ENCODE measurements around the gene TMEM175. TPM values are rescaled to one million over a fixed set of nuclear protein-coding genes. Genes with fewer than 3 reads are reported as not detected.

TMEM175 gene
- total and polyA plus RNA-seq, 2 of the 4 experiments (the other 2 are of a cell fraction) = 7.7 to 41.9 TPM

DNA sequence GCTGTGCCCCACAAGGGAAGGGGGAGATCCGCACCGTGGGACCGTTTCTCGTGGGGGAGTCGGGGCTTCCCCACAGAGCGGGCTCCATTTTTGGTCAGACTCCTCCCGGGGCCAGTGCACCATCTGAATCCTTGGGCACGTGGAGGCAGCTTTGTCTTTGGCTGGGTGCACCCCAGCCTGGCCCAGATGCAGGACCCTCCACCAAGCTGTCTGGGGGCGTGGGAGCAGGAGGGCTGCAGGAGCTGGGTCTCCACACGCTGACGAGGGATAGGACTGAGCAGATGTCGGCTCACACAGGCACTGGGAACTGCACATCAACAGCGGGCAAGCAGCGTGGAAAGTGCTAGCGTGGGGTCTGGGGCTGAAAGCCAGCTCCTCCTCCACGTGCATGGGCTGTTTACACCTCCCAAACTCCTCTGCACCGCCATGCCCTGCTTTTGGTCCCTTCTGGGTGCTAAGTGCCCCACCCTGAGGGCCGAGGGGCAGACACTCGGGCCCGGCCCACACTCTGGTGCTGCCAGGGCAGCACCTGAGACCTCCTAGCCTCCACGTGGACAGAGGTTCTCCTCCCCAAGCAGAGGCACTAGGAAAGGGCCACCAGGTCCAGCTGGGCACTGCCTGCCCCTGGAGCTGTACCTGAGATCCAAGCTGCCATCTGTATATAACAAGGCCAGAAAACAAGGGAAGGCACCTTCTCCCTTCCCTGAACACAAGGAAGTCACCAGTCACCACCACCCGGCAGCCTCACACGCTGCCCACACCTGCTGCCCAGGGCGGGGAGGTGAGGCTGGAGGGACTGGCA is 27.3 kb downstream of the TMEM175 start:
- no peak overlapping the region for H4K5ac ChIP-seq (ENCODE audit: low read depth, low read length)
- dilution Hi-C loops (cut with HindIII; ENCODE audit: low sequenced_read_pairs, unreplicated experiment) = no loop called here
- H3K14ac ChIP-seq (replicated peaks; ENCODE audit: low read depth, low read length) = no peak overlapping the region
- no peak overlapping the region for H3K9ac ChIP-seq (ENCODE audit: low read depth, low read length)
- no peak overlapping the region for H2BK5ac ChIP-seq (ENCODE audit: low read depth, low read length, poor library complexity, severe bottlenecking)
- no peak overlapping the region for H2AK5ac ChIP-seq (ENCODE audit: low read depth, low read length)
- H4K8ac ChIP-seq (ENCODE audit: low read depth in 2 of 2, low read length in 2 of 2) = no peak overlapping the region
- ATAC-seq (ENCODE audit: low read depth) = no peak
- H3K36me3 ChIP-seq (ENCODE audit: control insufficient read depth, insufficient read depth, low read length) = peaks cover 48% of the 10 kb centered on the region
- no peaks in the 10 kb centered on the region for H3K9me1 ChIP-seq (ENCODE audit: insufficient read depth, low read length)
- no peak overlapping the region for H3K4me2 ChIP-seq (ENCODE audit: low read depth, low read length)
- CTCF ChIA-PET = no interaction called here
- in situ Hi-C loops (cut with MboI; ENCODE audit: low sequenced_read_pairs) = no loop called here
- H2AFZ ChIP-seq (replicated peaks; ENCODE audit: low read length, poor library complexity) = peak overlapping the region; percentile 49
- H4K91ac ChIP-seq (ENCODE audit: insufficient read depth, low read depth, low read length) = no peak overlapping the region
- POLR2A ChIA-PET (ENCODE audit: unreplicated experiment) = no interaction called here
- H3K27me3 ChIP-seq (ENCODE audit: control insufficient read depth, insufficient read depth, low read length) = no peaks in the 10 kb centered on the region
- H2BK120ac ChIP-seq (ENCODE audit: low read depth, low read length) = no peak overlapping the region
- no peak overlapping the region for H2BK15ac ChIP-seq (ENCODE audit: low read depth, low read length)
- H3K79me1 ChIP-seq (ENCODE audit: low read depth in 1 of 2, low read length in 2 of 2) = no peaks in the 10 kb centered on the region
- no peaks in the 10 kb centered on the region for H3K9me3 ChIP-seq (ENCODE audit: control insufficient read depth, insufficient read depth, low read length)
- no peak for DNase-seq
- intact Hi-C loops (cut with micrococcal nuclease) = no loop called here
- H2BK20ac ChIP-seq (ENCODE audit: low read depth, low read length) = no peak overlapping the region
- no peak overlapping the region for H3K23ac ChIP-seq (ENCODE audit: low read depth, low read length)
- H3K56ac ChIP-seq (ENCODE audit: extremely low read depth, insufficient read depth, low read length) = no peak overlapping the region
- TF ChIP-seq CHD1 (IDR thresholded peaks at IDR 0.05; ENCODE audit: low read depth, low read length) (no peak), MAFK (IDR thresholded peaks at IDR 0.05; ENCODE audit: low read depth, low read length) (no peak), RFX5 (IDR thresholded peaks at IDR 0.05; ENCODE audit: low read depth, low read length) (no peak), MXI1 (IDR thresholded peaks at IDR 0.05; ENCODE audit: borderline replicate concordance, low read depth, low read length) (no peak), FOS (IDR thresholded peaks at IDR 0.05; ENCODE audit: low read depth, low read length) (no peak), NFE2L2 (IDR thresholded peaks at IDR 0.05; ENCODE audit: low read depth, low read length) (no peak), BHLHE40 (IDR thresholded peaks at IDR 0.05; ENCODE audit: low read depth, low read length) (no peak), POLR2A (IDR thresholded peaks at IDR 0.05; ENCODE audit: low read depth, low read length) (no peak), SMC3 (IDR thresholded peaks at IDR 0.05; ENCODE audit: low read depth, low read length) (no peak), RCOR1 (IDR thresholded peaks at IDR 0.05; ENCODE audit: insufficient replicate concordance, low read length) (no peak), MAZ (IDR thresholded peaks at IDR 0.05; ENCODE audit: borderline replicate concordance, low read depth, low read length) (no peak), RAD21 (IDR thresholded peaks at IDR 0.05; ENCODE audit: low read length) (no peak), CEBPB (IDR thresholded peaks at IDR 0.05; ENCODE audit: low read depth, low read length) (no peak)
- TF ChIP-seq, protein P1, sequence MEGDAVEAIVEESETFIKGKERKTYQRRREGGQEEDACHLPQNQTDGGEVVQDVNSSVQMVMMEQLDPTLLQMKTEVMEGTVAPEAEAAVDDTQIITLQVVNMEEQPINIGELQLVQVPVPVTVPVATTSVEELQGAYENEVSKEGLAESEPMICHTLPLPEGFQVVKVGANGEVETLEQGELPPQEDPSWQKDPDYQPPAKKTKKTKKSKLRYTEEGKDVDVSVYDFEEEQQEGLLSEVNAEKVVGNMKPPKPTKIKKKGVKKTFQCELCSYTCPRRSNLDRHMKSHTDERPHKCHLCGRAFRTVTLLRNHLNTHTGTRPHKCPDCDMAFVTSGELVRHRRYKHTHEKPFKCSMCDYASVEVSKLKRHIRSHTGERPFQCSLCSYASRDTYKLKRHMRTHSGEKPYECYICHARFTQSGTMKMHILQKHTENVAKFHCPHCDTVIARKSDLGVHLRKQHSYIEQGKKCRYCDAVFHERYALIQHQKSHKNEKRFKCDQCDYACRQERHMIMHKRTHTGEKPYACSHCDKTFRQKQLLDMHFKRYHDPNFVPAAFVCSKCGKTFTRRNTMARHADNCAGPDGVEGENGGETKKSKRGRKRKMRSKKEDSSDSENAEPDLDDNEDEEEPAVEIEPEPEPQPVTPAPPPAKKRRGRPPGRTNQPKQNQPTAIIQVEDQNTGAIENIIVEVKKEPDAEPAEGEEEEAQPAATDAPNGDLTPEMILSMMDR (conservative IDR thresholded peaks at IDR 0.05; ENCODE audit: low read depth, low read length) = no peak
- TF ChIP-seq, protein P2, sequence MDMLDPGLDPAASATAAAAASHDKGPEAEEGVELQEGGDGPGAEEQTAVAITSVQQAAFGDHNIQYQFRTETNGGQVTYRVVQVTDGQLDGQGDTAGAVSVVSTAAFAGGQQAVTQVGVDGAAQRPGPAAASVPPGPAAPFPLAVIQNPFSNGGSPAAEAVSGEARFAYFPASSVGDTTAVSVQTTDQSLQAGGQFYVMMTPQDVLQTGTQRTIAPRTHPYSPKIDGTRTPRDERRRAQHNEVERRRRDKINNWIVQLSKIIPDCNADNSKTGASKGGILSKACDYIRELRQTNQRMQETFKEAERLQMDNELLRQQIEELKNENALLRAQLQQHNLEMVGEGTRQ (IDR thresholded peaks at IDR 0.05; ENCODE audit: low read depth, low read length) = no peak
- TF ChIP-seq, protein P3, sequence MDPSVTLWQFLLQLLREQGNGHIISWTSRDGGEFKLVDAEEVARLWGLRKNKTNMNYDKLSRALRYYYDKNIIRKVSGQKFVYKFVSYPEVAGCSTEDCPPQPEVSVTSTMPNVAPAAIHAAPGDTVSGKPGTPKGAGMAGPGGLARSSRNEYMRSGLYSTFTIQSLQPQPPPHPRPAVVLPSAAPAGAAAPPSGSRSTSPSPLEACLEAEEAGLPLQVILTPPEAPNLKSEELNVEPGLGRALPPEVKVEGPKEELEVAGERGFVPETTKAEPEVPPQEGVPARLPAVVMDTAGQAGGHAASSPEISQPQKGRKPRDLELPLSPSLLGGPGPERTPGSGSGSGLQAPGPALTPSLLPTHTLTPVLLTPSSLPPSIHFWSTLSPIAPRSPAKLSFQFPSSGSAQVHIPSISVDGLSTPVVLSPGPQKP (IDR thresholded peaks at IDR 0.05; ENCODE audit: borderline replicate concordance, low read depth, low read length) = no peak
- H4K20me1 ChIP-seq (ENCODE audit: insufficient read depth, low read length) = no peaks in the 10 kb centered on the region; the same call in 1 of the 2 replicates
- no peak overlapping the region for H3K4me3 ChIP-seq (ENCODE audit: insufficient read depth, low read depth, low read length)
- H3K27ac ChIP-seq (ENCODE audit: insufficient read depth, low read length) = no peak overlapping the region
- WGBS, 2 experiments (ENCODE audit: extremely low coverage in 2 of 2, insufficient read length in 1 of 2) = 84% methylated on average over 18 of the region's 24 CpGs; no CpG with 5 or more reads in 1 of the 2 experiments
- H3K4ac ChIP-seq (ENCODE audit: low read depth, low read length) = no peak overlapping the region
- H3K4me1 ChIP-seq (ENCODE audit: control insufficient read depth, insufficient read depth, low read length) = no peaks in the 10 kb centered on the region
- BruUV-seq (replicated peaks) = TSS peak; percentile 43
- no peak overlapping the region for H3K18ac ChIP-seq (ENCODE audit: low read depth, low read length)
- no peak overlapping the region for H2AK9ac ChIP-seq (replicated peaks; ENCODE audit: low read depth, low read length, poor library complexity)
